ENCODE data around the gene LRRK2.
"Not testable (repeated sequence)": the region's sequence is repeated elsewhere in the genome, so short reads cannot be mapped to it uniquely, and the experiment has no call there.

The LRRK2 gene

GRCh38 chr12:40212566-40212965 lies 12.2 kb upstream of the LRRK2 start:
- no peak for DNase-seq (ENCODE audit: low read depth, low spot score)

GRCh38 chr12:40215982-40216381 lies 8.8 kb upstream of the LRRK2 start:
- DNase-seq (ENCODE audit: low read depth, low spot score): no peak

- no peak for DNase-seq (ENCODE audit: low read depth, low spot score)
These were observed 8.1 kb upstream of the LRRK2 start for GRCh38 chr12:40216516-40217288.

- DNase-seq (ENCODE audit: low read depth, low spot score): no peak
These were observed 5.0 kb upstream of the LRRK2 start for GRCh38 chr12:40219760-40220159.

GRCh38 chr12:40222247-40222646 lies 2.5 kb upstream of the LRRK2 start:
- no peak for DNase-seq (ENCODE audit: low read depth, low spot score)

- DNase-seq (ENCODE audit: low read depth, low spot score): no peak
These were observed 1.2 kb upstream of the LRRK2 start for GRCh38 chr12:40223646-40224045.

- no peak for DNase-seq (ENCODE audit: low read depth, low spot score)
These were observed 663 bp downstream of the LRRK2 start for GRCh38 chr12:40225337-40225983.

GRCh38 chr12:40225984-40226602 lies 1.3 kb downstream of the LRRK2 start:
- DNase-seq (ENCODE audit: low read depth, low spot score): no peak

- DNase-seq (ENCODE audit: low read depth, low spot score): no peak
These were observed 1.9 kb downstream of the LRRK2 start for GRCh38 chr12:40226705-40227104.

- no peak for DNase-seq (ENCODE audit: low read depth, low spot score)
These were observed 2.6 kb downstream of the LRRK2 start for GRCh38 chr12:40227447-40227846.

GRCh38 chr12:40228727-40229126 lies 3.9 kb downstream of the LRRK2 start:
- DNase-seq (ENCODE audit: low read depth, low spot score): no peak

- DNase-seq (ENCODE audit: low read depth, low spot score): no peak
These were observed 5.2 kb downstream of the LRRK2 start for GRCh38 chr12:40229690-40230651.

- no peak for DNase-seq (ENCODE audit: low read depth, low spot score)
These were observed 7.8 kb downstream of the LRRK2 start for GRCh38 chr12:40232602-40233001.

- no peak for DNase-seq (ENCODE audit: low read depth, low spot score)
These were observed 9.1 kb downstream of the LRRK2 start for GRCh38 chr12:40233741-40234367.

- no peak for DNase-seq (ENCODE audit: low read depth, low spot score)
These were observed 11.6 kb downstream of the LRRK2 start for GRCh38 chr12:40236357-40236850.

- DNase-seq (ENCODE audit: low read depth, low spot score): no peak
These were observed 13.6 kb downstream of the LRRK2 start for GRCh38 chr12:40238266-40238902.

- DNase-seq (ENCODE audit: low read depth, low spot score): no peak
These were observed 14.2 kb downstream of the LRRK2 start for GRCh38 chr12:40238979-40239378.

GRCh38 chr12:40240779-40241178 lies 16.0 kb downstream of the LRRK2 start:
- DNase-seq (ENCODE audit: low read depth, low spot score): no peak

GRCh38 chr12:40241741-40242140 lies 16.9 kb downstream of the LRRK2 start:
- no peak for DNase-seq (ENCODE audit: low read depth, low spot score)

- DNase-seq (ENCODE audit: low read depth, low spot score): not testable (repeated sequence)
These were observed 19.8 kb downstream of the LRRK2 start for GRCh38 chr12:40244526-40245156.
